HG02885 (cell line): ENCODE measurements around the gene SPA17.

Source experiments
- ATAC-seq: cut with Tn5 transposase; IDR thresholded peaks from one replicate; pipeline ENCODE4 v1.9.1; 2021; ENCODE audit warnings: mild to moderate bottlenecking; ENCODE audit not compliant: unreplicated experiment, poor library complexity

The SPA17 gene

GRCh38 chr11:124661553-124661952 lies 12.2 kb upstream of the SPA17 start:
- ATAC-seq = no peak

GRCh38 chr11:124662106-124662505 lies 11.6 kb upstream of the SPA17 start:
- no peak for ATAC-seq

GRCh38 chr11:124663861-124664260 lies 9.8 kb upstream of the SPA17 start:
- no peak for ATAC-seq

GRCh38 chr11:124667601-124668000 lies 6.1 kb upstream of the SPA17 start:
- ATAC-seq = no peak

GRCh38 chr11:124669193-124669592 lies 4.5 kb upstream of the SPA17 start:
- ATAC-seq = peak; percentile 35

GRCh38 chr11:124670732-124671131 lies 3.0 kb upstream of the SPA17 start:
- ATAC-seq = no peak

GRCh38 chr11:124672536-124673215 lies 1.0 kb upstream of the SPA17 start:
- ATAC-seq = no peak

- ATAC-seq = no peak
Measured at GRCh38 chr11:124674168-124674517, 439 bp downstream of the SPA17 start.

GRCh38 chr11:124674571-124674970 lies 867 bp downstream of the SPA17 start:
- no peak for ATAC-seq

GRCh38 chr11:124676386-124676785 lies 2.7 kb downstream of the SPA17 start:
- no peak for ATAC-seq

- ATAC-seq = no peak
Measured at GRCh38 chr11:124678416-124678815, 4.7 kb downstream of the SPA17 start.

GRCh38 chr11:124681421-124681820 lies 7.7 kb downstream of the SPA17 start:
- no peak for ATAC-seq

- ATAC-seq = no peak
Measured at GRCh38 chr11:124682443-124682842, 8.7 kb downstream of the SPA17 start.

- no peak for ATAC-seq
Measured at GRCh38 chr11:124693142-124693541, 19.4 kb downstream of the SPA17 start.

GRCh38 chr11:124699547-124699946 lies 25.8 kb downstream of the SPA17 start:
- ATAC-seq = no peak

GRCh38 chr11:124700028-124700427 lies 26.3 kb downstream of the SPA17 start:
- no peak for ATAC-seq

- ATAC-seq = no peak
Measured at GRCh38 chr11:124707829-124708228, 34.1 kb downstream of the SPA17 start.

- no peak for ATAC-seq
Measured at GRCh38 chr11:124712392-124712791, 38.7 kb downstream of the SPA17 start.

- no peak for ATAC-seq
Measured at GRCh38 chr11:124716591-124716990, 42.9 kb downstream of the SPA17 start.

GRCh38 chr11:124717421-124717785 lies 43.7 kb downstream of the SPA17 start:
- peak; percentile 63 for ATAC-seq

GRCh38 chr11:124717786-124718651 lies 44.3 kb downstream of the SPA17 start:
- ATAC-seq = peak; percentile 34

- no peak for ATAC-seq
Measured at GRCh38 chr11:124718801-124719200, 45.1 kb downstream of the SPA17 start.
